ENCODE results near the gene BCL3.
A peak's percentile ranks its signal among the peaks of the same experiment; 100 is the strongest.

BCL3 gene

GRCh38 chr19:44744871-44745332 is 3.6 kb upstream of the BCL3 start:
- DNase-seq, result peak in 1 of 2 donors; percentile 14

GRCh38 chr19:44745341-44745831 is 3.1 kb upstream of the BCL3 start:
- peak; percentile 73 to 92 for DNase-seq

GRCh38 chr19:44745887-44746600 is 2.5 kb upstream of the BCL3 start:
- DNase-seq, result no peak

GRCh38 chr19:44746616-44746945 is 1.9 kb upstream of the BCL3 start:
- DNase-seq, result no peak

GRCh38 chr19:44746946-44747738 is 1.4 kb upstream of the BCL3 start:
- DNase-seq, result peak; percentile 95 to 98

- peak; percentile 74 to 83 for DNase-seq
Measured at GRCh38 chr19:44747739-44748425, 626 bp upstream of the BCL3 start.

GRCh38 chr19:44749292-44749691 is 784 bp downstream of the BCL3 start:
- DNase-seq, result peak in 1 of 2 donors; percentile 26

GRCh38 chr19:44749994-44750393 is 1.5 kb downstream of the BCL3 start:
- no peak for DNase-seq

- no peak for DNase-seq
Measured at GRCh38 chr19:44752123-44752815, 3.8 kb downstream of the BCL3 start.

- DNase-seq, result peak; percentile 92 to 93
Measured at GRCh38 chr19:44752816-44753625, 4.5 kb downstream of the BCL3 start.

- no peak for DNase-seq
Measured at GRCh38 chr19:44753626-44753931, 5.1 kb downstream of the BCL3 start.

- DNase-seq, result peak; percentile 88 to 92
Measured at GRCh38 chr19:44753932-44754749, 5.6 kb downstream of the BCL3 start.

GRCh38 chr19:44754750-44755080 is 6.2 kb downstream of the BCL3 start:
- no peak for DNase-seq

- no peak for DNase-seq
Measured at GRCh38 chr19:44755219-44755618, 6.7 kb downstream of the BCL3 start.

GRCh38 chr19:44756089-44756562 is 7.6 kb downstream of the BCL3 start:
- no peak for DNase-seq

GRCh38 chr19:44757057-44757734 is 8.7 kb downstream of the BCL3 start:
- DNase-seq, result no peak

GRCh38 chr19:44757735-44758505 is 9.4 kb downstream of the BCL3 start:
- no peak for DNase-seq

GRCh38 chr19:44758596-44758995 is 10.1 kb downstream of the BCL3 start:
- no peak for DNase-seq

GRCh38 chr19:44759083-44759804 is 10.7 kb downstream of the BCL3 start:
- no peak for DNase-seq

Data from inflammatory macrophage treated with lipopolysaccharide for 1 hour (primary cell).